Endodermal cell (in vitro differentiated cells): Measurements from ENCODE around the gene EHD3. TPM values are rescaled to one million over a fixed set of nuclear protein-coding genes. Genes with fewer than 3 reads are reported as not detected.
A peak's percentile ranks its signal among the peaks of the same experiment; 100 is the strongest.

Experiments used
- DNase-seq: peaks from one replicate; pipeline ENCODE4 v3.0.0-alpha.2; 2017
- H3K27ac ChIP-seq: 2 replicates; pipeline ENCODE4 v1.5.1; 2013; ENCODE audit warnings: mild to moderate bottlenecking, low read depth, low read length, moderate library complexity
- H3K27me3 ChIP-seq: 2 replicates; pipeline ENCODE4 v1.6.1; 2013; ENCODE audit warnings: mild to moderate bottlenecking, low read length, moderate library complexity; ENCODE audit not compliant: insufficient read depth, control insufficient read depth, poor library complexity, severe bottlenecking
- H3K36me3 ChIP-seq: 2 replicates; pipeline ENCODE4 v1.7.0; 2013; ENCODE audit warnings: mild to moderate bottlenecking, low read length, moderate library complexity; ENCODE audit not compliant: control insufficient read depth, insufficient read depth
- H3K4me1 ChIP-seq: one replicate; pipeline ENCODE4 v1.7.0; 2013; ENCODE audit warnings: low read length; ENCODE audit not compliant: control insufficient read depth, insufficient read depth
- H3K4me3 ChIP-seq: 2 replicates; pipeline ENCODE4 v1.5.1; 2013; ENCODE audit warnings: mild to moderate bottlenecking, low read length, moderate library complexity
- H3K9ac ChIP-seq: 2 replicates; pipeline ENCODE4 v1.6.1; 2013; ENCODE audit warnings: mild to moderate bottlenecking, low read length, moderate library complexity; ENCODE audit not compliant: poor library complexity, severe bottlenecking; ENCODE audit errors: extremely low read depth
- H3K9me3 ChIP-seq: 2 replicates; pipeline ENCODE4 v1.6.1; 2013; ENCODE audit warnings: mild to moderate bottlenecking, low read length, moderate library complexity; ENCODE audit not compliant: control insufficient read depth
- H3K27ac Mint-ChIP-seq: 2 replicates; pipeline ENCODE4 v1.8.0; 2020; ENCODE audit warnings: mixed read lengths
- H3K27me3 Mint-ChIP-seq: 2 replicates; pipeline ENCODE4 v1.8.0; 2021; ENCODE audit warnings: mild to moderate bottlenecking, mixed read lengths; ENCODE audit not compliant: insufficient read depth
- H3K36me3 Mint-ChIP-seq: 2 replicates; pipeline ENCODE4 v1.8.0; 2020; ENCODE audit warnings: low read depth, mixed read lengths
- H3K4me1 Mint-ChIP-seq: 2 replicates; pipeline ENCODE4 v1.8.0; 2020; ENCODE audit warnings: mixed read lengths
- H3K4me3 Mint-ChIP-seq: 2 replicates; pipeline ENCODE4 v1.8.0; 2020; ENCODE audit warnings: mild to moderate bottlenecking, moderate library complexity, mixed read lengths
- H3K9me3 Mint-ChIP-seq: 2 replicates; pipeline ENCODE4 v1.8.0; 2020; ENCODE audit warnings: mild to moderate bottlenecking, mixed read lengths
- WGBS, 2 experiments: methylation state at CpG; one replicate each; pipeline versions ENCODE4 v1.1.5 to v1.1.7; 2013; ENCODE audit warnings: missing lambda C conversion rate in 2 of 2, mixed read lengths in 1 of 2; ENCODE audit not compliant: insufficient coverage in 1 of 2, insufficient read length in 1 of 2; 5-methylcytosine and 5-hydroxymethylcytosine counted together
- total RNA-seq, 2 donors: library from RNA; stranded (reverse); fragmentation: NEBNext Ultra II Directional in 1 of 2; extraction: Animal tissue kit (Norgen Biotek cat#: 25700) in 1 of 2; gene quantifications; 2 replicates in 1 of 2; 3 replicates in 1 of 2; pipeline ENCODE4 v1.2.1, GENCODE V29; 2021
- TF ChIP-seq, protein P1 (sequence below): fragments of 200-600 bp; sonication (generic); conservative IDR thresholded peaks from 2 replicates; pipeline ENCODE4 v1.5.0; 2021; ENCODE audit warnings: antibody characterized with exemption, mild to moderate bottlenecking

The EHD3 gene
- total RNA-seq, 2 donors from 2014 or later, result 10.7 to 15.5 TPM

DNA sequence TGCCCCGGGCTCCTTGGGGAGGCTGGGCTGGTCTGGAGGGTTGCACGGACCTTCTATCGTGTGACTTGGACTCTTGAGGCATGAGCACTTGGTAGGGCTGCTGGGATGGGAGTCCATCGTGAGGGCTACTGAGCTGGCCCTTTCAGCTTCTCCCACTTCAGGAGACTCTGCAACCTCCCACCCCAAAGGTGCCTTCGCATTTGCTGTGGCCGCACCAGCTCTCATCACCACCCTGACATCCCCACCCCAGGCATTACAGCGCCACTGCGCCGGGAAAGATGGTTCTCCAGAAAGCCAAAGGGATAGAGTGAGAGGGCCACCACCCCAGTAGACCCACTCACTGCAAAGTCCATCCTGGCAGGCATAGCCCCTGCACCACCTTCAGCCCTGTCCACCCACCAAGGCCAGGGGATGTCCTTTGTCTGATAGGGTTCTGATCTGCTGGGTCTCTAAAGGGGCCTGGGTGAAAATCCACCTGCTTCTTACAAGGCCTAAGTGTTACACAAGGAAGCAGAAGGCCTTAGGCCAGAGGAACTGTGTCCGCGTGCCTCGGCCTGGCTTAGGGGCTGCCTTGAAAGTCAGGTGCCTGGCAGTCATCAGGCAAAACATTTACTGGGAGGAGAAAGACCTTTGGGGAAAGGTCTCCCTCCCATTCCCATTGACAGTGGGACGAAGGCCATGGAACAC is 5.1 kb downstream of the EHD3 start:
- no peaks in the 10 kb centered on the region for H3K36me3 ChIP-seq
- H3K4me3 ChIP-seq, result no peak overlapping the region
- Mint-ChIP-seq H3K4me1 (peaks cover 11% of the 10 kb centered on the region), H3K9me3 (no peaks in the 10 kb centered on the region), H3K36me3 (peaks cover under 1% of the 10 kb centered on the region), H3K4me3 (no peak overlapping the region), H3K27ac (no peak overlapping the region), H3K27me3 (peaks cover 5% of the 10 kb centered on the region)
- peaks cover 5% of the 10 kb centered on the region for H3K4me1 ChIP-seq
- DNase-seq, result peak; percentile 27
- H3K27ac ChIP-seq, result no peak overlapping the region
- TF ChIP-seq, protein P1, sequence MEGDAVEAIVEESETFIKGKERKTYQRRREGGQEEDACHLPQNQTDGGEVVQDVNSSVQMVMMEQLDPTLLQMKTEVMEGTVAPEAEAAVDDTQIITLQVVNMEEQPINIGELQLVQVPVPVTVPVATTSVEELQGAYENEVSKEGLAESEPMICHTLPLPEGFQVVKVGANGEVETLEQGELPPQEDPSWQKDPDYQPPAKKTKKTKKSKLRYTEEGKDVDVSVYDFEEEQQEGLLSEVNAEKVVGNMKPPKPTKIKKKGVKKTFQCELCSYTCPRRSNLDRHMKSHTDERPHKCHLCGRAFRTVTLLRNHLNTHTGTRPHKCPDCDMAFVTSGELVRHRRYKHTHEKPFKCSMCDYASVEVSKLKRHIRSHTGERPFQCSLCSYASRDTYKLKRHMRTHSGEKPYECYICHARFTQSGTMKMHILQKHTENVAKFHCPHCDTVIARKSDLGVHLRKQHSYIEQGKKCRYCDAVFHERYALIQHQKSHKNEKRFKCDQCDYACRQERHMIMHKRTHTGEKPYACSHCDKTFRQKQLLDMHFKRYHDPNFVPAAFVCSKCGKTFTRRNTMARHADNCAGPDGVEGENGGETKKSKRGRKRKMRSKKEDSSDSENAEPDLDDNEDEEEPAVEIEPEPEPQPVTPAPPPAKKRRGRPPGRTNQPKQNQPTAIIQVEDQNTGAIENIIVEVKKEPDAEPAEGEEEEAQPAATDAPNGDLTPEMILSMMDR, result no peak
- H3K27me3 ChIP-seq, result no peaks in the 10 kb centered on the region
- no peaks in the 10 kb centered on the region for H3K9me3 ChIP-seq
- H3K9ac ChIP-seq, result no peak overlapping the region
- 95 to 100% methylated on average over 3 to 13 of the region's 13 CpGs for WGBS, 2 experiments

DNA sequence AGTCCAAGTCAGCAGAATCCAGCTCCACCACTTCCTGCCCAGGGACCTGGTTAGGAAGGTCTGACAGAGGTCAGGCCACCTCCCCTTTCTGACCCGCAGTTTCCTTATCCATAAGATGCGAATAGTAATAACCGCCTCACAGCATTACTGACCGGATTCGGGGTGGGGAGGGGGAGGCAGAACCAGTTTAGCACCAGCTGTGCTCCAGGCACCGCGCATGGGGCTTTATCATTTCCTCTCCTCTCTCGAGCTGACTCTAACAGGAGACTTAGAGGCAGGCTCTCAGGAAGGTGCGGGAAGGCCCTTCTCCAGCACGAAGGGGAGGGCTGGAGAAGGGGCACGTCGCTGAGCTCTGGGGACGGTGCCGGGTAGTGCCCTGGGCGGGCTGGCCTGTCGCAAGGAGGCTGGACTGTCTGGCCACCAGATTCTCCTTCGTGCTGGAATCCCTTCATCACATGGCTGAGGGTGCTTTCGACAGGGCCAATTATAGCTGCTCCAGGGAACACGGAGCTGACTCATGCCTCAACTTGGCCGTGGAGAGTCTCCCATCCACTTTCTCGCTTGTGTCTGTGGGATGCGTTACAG is 5.7 kb downstream of the EHD3 start:
- Histone ChIP-seq H3K27ac (no peak overlapping the region), H3K4me3 (no peak overlapping the region), H3K36me3 (peaks cover 5% of the 10 kb centered on the region), H3K27me3 (no peaks in the 10 kb centered on the region), H3K4me1 (peaks cover 5% of the 10 kb centered on the region), H3K9me3 (no peaks in the 10 kb centered on the region), H3K9ac (no peak overlapping the region)
- TF ChIP-seq, protein P1, result no peak
- Mint-ChIP-seq H3K36me3 (peaks cover 3% of the 10 kb centered on the region), H3K4me3 (no peak overlapping the region), H3K9me3 (no peaks in the 10 kb centered on the region), H3K27ac (no peak overlapping the region), H3K4me1 (peaks cover 11% of the 10 kb centered on the region), H3K27me3 (peaks cover 4% of the 10 kb centered on the region)
- peak; percentile 51 for DNase-seq
- 85 to 90% methylated on average over 9 to 22 of the region's 22 CpGs for WGBS, 2 experiments

DNA sequence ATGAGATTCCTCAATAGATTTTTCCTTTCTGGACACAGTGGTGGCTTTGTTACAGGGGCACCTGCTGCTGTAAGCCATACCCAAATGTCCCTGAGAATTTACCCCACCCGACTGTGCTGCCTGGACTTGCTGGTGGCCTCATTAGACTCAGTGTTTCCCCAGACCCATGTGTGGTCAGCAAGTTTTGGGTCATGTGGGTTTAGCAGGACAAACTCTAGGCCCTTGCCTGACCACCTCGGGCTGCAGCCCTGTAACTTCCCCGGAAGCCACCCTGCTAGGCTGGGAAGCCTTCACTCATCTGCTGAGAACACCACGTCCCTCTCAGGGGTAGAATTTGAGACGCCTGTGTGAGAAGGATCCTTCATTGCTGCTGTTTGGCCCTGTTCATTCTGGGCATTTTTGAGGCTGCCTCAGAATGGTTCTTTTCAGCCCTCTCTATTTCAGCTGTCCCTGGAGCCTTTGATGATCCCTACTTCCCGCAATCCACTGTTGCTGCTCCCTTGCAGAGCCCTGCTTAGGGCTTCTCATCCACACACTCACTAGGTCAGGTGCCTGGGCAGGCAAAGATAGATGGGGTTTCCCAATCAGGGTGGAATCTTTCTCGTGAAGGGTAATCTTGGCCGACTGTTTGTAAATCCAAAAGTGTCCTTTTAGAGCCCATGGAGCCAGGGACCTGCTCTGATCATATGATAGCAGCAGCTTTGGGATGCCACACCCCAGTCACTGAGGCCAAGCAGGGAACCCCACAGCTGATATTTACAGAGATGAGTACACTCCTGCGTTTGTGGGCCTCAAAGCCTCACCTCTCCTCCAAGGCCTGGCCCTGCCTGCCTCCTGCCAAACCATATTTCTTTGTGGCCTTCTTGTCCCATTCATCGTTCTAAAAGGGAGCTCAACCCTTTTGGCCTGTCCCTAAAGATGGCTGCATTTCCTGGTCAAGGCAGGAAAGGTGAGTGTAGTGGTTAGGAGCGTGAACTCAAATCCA is 6.7 kb downstream of the EHD3 start:
- H3K9me3 Mint-ChIP-seq, result no peaks in the 10 kb centered on the region
- TF ChIP-seq, protein P1, result no peak
- H3K4me3 ChIP-seq, result no peak overlapping the region
- H3K36me3 Mint-ChIP-seq, result peaks cover 3% of the 10 kb centered on the region
- H3K27me3 Mint-ChIP-seq, result no peaks in the 10 kb centered on the region
- no peaks in the 10 kb centered on the region for H3K9me3 ChIP-seq
- no peak overlapping the region for H3K4me3 Mint-ChIP-seq
- H3K27ac ChIP-seq, result no peak overlapping the region
- peak overlapping the region; percentile 9 for H3K27ac Mint-ChIP-seq
- peak; percentile 30 for DNase-seq
- H3K36me3 ChIP-seq, result peaks cover 10% of the 10 kb centered on the region
- peaks cover 5% of the 10 kb centered on the region for H3K4me1 ChIP-seq
- H3K9ac ChIP-seq, result no peak overlapping the region
- 89 to 93% methylated on average over 8 to 11 of the region's 11 CpGs for WGBS, 2 experiments
- H3K4me1 Mint-ChIP-seq, result peaks cover 11% of the 10 kb centered on the region
- no peaks in the 10 kb centered on the region for H3K27me3 ChIP-seq
